ENCODE results near the gene PREP.

DNA sequence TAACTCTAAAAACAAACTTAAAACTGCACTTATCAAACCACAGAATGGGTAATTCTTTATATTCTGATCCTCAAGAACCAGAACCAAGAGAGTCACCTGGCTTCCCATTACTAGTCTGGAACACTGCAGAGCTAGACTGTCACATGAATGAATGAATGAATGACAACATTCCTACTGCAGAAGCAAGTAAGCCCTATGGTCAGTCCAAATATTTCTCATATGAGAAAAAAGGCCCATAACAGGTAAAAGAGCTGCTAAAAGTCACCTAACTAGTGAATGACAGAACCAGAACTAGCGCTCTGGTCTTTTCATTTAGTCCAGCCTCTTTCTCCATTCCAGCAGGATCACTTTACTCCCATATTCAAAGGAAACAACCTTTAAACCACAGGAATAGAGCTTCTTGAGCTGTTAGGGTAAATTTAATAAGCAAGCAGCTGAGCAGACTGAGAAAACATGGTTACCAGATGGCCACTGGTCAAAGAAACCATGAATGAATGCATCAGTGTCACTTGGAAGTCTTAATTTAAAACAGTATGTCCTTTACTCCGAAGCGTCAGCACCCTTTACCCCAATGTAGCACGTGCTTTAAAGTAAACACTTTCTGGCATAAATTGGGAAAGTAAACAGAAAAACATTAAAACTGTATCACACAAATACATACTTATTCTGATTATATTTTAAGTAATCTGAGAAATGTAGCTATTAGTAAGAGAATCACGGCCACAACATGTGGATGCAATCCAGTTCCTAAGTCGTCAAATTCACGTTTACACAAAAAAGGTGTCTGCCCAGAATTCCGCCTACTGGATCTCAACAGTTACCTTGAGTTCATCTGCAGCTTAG, 1.4 kb downstream of the PREP start:
- TF ChIP-seq, protein P1, sequence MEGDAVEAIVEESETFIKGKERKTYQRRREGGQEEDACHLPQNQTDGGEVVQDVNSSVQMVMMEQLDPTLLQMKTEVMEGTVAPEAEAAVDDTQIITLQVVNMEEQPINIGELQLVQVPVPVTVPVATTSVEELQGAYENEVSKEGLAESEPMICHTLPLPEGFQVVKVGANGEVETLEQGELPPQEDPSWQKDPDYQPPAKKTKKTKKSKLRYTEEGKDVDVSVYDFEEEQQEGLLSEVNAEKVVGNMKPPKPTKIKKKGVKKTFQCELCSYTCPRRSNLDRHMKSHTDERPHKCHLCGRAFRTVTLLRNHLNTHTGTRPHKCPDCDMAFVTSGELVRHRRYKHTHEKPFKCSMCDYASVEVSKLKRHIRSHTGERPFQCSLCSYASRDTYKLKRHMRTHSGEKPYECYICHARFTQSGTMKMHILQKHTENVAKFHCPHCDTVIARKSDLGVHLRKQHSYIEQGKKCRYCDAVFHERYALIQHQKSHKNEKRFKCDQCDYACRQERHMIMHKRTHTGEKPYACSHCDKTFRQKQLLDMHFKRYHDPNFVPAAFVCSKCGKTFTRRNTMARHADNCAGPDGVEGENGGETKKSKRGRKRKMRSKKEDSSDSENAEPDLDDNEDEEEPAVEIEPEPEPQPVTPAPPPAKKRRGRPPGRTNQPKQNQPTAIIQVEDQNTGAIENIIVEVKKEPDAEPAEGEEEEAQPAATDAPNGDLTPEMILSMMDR (IDR thresholded peaks at IDR 0.05), result no peak
- TF ChIP-seq POLR2A (IDR thresholded peaks at IDR 0.05), result no peak

Data from ovary (tissue), 3 donors.